ENCODE results near the gene SELENOS.

SELENOS gene

GRCh38 chr15:101277038-101277822 lies at the start of gene SELENOS:
SELENOS (minus strand) TSS chr15:101277485; CDS start chr15:101277417, 68 bp downstream.
- DNase-seq = peak; percentile 89 to 90

- DNase-seq = no peak
These were observed 49.3 kb upstream of the SELENOS start for GRCh38 chr15:101326462-101327146.

GRCh38 chr15:101326026-101326315 lies 48.7 kb upstream of the SELENOS start:
- no peak for DNase-seq

GRCh38 chr15:101325263-101326025 lies 48.2 kb upstream of the SELENOS start:
- no peak for DNase-seq

GRCh38 chr15:101324524-101325177 lies 47.4 kb upstream of the SELENOS start:
- DNase-seq = no peak

GRCh38 chr15:101323793-101324523 lies 46.7 kb upstream of the SELENOS start:
- no peak for DNase-seq

- no peak for DNase-seq
These were observed 45.7 kb upstream of the SELENOS start for GRCh38 chr15:101322854-101323477.

GRCh38 chr15:101322016-101322695 lies 44.9 kb upstream of the SELENOS start:
- DNase-seq = no peak

GRCh38 chr15:101320501-101321052 lies 43.3 kb upstream of the SELENOS start:
- peak; percentile 50 to 66 for DNase-seq

GRCh38 chr15:101318839-101319238 lies 41.6 kb upstream of the SELENOS start:
- no peak for DNase-seq

GRCh38 chr15:101318147-101318819 lies 41.0 kb upstream of the SELENOS start:
- no peak for DNase-seq

GRCh38 chr15:101317336-101317872 lies 40.1 kb upstream of the SELENOS start:
- no peak for DNase-seq

- DNase-seq = no peak
These were observed 39.2 kb upstream of the SELENOS start for GRCh38 chr15:101316529-101316928.

- no peak for DNase-seq
These were observed 38.5 kb upstream of the SELENOS start for GRCh38 chr15:101315736-101316135.

GRCh38 chr15:101314336-101315125 lies 37.2 kb upstream of the SELENOS start:
- no peak for DNase-seq

- no peak for DNase-seq
These were observed 35.9 kb upstream of the SELENOS start for GRCh38 chr15:101313041-101313761.

- no peak for DNase-seq
These were observed 33.2 kb upstream of the SELENOS start for GRCh38 chr15:101310508-101310907.

- no peak for DNase-seq
These were observed 32.8 kb upstream of the SELENOS start for GRCh38 chr15:101310161-101310480.
